Chondrocyte (in vitro differentiated cells): Measurements from ENCODE around the gene SLCO4A1. TPM values are rescaled to one million over a fixed set of nuclear protein-coding genes. Genes with fewer than 3 reads are reported as not detected.

ENCODE experiments used
- DNase-seq: peaks from one replicate; pipeline ENCODE4 v3.0.0; 2021; ENCODE audit warnings: mixed read lengths, low spot score
- H3K27ac Mint-ChIP-seq: one replicate; pipeline ENCODE4 v1.8.0; 2021; ENCODE audit warnings: mild to moderate bottlenecking, moderate library complexity, mixed read lengths; ENCODE audit not compliant: unreplicated experiment
- H3K27me3 Mint-ChIP-seq: 2 replicates; pipeline ENCODE4 v1.8.0; 2021; ENCODE audit warnings: low read depth, mixed read lengths
- H3K36me3 Mint-ChIP-seq: 2 replicates; pipeline ENCODE4 v1.8.0; 2021; ENCODE audit warnings: low read depth, mixed read lengths
- H3K4me1 Mint-ChIP-seq: 2 replicates; pipeline ENCODE4 v1.8.0; 2021; ENCODE audit warnings: low read depth, mild to moderate bottlenecking, mixed read lengths
- H3K4me3 Mint-ChIP-seq: one replicate; pipeline ENCODE4 v1.8.0; 2021; ENCODE audit warnings: mild to moderate bottlenecking, moderate library complexity, mixed read lengths; ENCODE audit not compliant: unreplicated experiment
- H3K9me3 Mint-ChIP-seq: 2 replicates; pipeline ENCODE4 v1.8.0; 2021; ENCODE audit warnings: low read depth, mixed read lengths
- total RNA-seq: library from RNA; stranded (reverse); gene quantifications from 3 replicates; pipeline ENCODE4 v1.2.1, GENCODE V29; 2021
- TF ChIP-seq, protein P1 (sequence below): fragments of 200-600 bp; sonication (generic); IDR thresholded peaks from 2 replicates; pipeline ENCODE4 v1.5.0; 2021; ENCODE audit warnings: antibody characterized with exemption, mild to moderate bottlenecking, moderate library complexity

SLCO4A1 gene
- total RNA-seq, 1 donor from 2014 or later, result not detected

DNA sequence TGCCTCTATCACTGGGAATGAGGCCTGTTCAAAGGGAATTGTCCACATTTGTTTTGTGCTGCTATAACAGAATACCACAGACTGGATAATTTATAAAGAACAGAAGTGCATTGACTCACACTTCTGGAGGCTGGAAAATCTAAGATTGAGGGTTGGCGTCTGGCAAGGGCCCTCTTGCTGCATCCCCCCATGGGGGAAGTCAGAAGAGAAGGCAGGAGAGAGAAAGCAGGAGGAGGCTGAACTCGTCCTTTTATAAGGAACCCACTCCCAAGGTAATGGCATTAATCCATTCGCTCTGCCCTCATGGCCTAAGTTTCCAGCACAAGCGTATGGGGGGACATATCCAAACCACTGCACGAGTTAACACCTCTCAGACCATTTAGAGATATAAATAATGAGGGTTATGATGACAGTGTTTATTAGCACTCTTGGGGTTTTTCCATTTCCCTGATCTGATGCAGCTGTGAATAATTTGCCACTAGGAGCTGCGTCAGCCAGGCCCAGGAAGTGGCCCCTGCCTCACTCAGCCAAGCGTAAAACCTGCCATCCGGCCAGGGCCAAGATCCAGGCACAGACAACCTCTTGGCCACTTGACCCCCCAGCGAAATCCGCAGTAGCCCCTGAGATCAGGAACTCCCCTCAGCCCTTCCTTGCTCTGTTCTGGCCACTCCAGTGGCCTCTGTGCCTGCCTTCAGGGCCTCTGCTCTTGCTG lies 14.2 kb upstream of the SLCO4A1 start:
- no peaks in the 10 kb centered on the region for H3K9me3 Mint-ChIP-seq
- H3K36me3 Mint-ChIP-seq, result no peaks in the 10 kb centered on the region
- TF ChIP-seq, protein P1, sequence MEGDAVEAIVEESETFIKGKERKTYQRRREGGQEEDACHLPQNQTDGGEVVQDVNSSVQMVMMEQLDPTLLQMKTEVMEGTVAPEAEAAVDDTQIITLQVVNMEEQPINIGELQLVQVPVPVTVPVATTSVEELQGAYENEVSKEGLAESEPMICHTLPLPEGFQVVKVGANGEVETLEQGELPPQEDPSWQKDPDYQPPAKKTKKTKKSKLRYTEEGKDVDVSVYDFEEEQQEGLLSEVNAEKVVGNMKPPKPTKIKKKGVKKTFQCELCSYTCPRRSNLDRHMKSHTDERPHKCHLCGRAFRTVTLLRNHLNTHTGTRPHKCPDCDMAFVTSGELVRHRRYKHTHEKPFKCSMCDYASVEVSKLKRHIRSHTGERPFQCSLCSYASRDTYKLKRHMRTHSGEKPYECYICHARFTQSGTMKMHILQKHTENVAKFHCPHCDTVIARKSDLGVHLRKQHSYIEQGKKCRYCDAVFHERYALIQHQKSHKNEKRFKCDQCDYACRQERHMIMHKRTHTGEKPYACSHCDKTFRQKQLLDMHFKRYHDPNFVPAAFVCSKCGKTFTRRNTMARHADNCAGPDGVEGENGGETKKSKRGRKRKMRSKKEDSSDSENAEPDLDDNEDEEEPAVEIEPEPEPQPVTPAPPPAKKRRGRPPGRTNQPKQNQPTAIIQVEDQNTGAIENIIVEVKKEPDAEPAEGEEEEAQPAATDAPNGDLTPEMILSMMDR, result no peak
- no peak for DNase-seq
- H3K27me3 Mint-ChIP-seq, result peaks cover 15% of the 10 kb centered on the region
- no peak overlapping the region for H3K4me3 Mint-ChIP-seq
- H3K4me1 Mint-ChIP-seq, result peaks cover 11% of the 10 kb centered on the region
- H3K27ac Mint-ChIP-seq, result no peak overlapping the region

DNA sequence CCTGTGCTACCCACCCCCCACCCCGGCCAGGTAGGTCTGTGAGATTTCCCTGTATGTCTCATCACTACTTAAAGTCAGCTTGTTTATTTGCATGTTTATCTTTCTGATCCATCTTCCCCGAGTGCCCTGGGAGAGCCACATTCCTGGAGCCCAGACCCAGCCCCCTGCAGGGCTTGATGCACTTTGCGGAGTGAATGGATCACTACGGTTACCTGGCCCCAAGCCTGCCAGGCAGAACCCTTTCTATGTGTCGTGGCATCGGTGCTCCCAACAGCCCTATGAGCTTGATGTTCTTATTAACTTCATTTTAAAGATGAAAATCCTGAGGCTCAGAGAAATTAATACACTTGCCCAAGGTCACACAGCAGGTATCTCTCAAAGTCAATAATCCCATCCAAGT lies 13.6 kb upstream of the SLCO4A1 start:
- H3K27me3 Mint-ChIP-seq, result peaks cover 21% of the 10 kb centered on the region
- no peak overlapping the region for H3K4me3 Mint-ChIP-seq
- H3K9me3 Mint-ChIP-seq, result no peaks in the 10 kb centered on the region
- TF ChIP-seq, protein P1, result no peak
- H3K4me1 Mint-ChIP-seq, result peaks cover 5% of the 10 kb centered on the region
- no peak for DNase-seq
- H3K27ac Mint-ChIP-seq, result no peak overlapping the region
- H3K36me3 Mint-ChIP-seq, result no peaks in the 10 kb centered on the region

DNA sequence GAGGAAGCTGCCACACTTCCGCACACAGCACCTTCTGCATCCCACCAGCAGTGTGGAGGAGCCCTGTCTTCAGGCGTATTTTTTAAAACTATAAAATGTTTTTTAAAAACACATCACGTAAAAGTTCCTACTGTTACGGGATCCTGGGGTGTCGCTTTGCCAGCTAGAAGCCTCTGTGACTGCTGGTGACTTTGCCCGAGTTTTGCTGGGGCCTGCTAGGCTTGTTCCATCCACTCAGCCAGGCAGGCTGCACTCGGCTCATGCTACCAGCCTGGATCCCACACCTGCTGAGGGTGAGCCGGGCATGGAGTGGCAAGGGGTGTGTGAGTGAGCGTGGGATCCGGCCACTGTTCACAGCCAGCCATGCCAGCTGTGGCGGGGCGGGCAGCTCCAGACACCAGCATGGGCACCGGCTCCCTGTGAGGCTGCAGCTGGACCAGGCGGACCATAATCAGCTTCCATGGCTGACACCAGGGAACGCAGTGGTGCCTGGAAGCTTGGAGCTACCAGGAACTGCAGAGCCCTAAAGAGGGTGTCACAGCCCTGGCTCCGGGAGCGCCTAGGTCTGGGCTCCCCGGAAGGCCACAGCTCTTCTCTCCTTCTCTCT lies 12.3 kb upstream of the SLCO4A1 start:
- Mint-ChIP-seq H3K9me3 (no peaks in the 10 kb centered on the region), H3K36me3 (no peaks in the 10 kb centered on the region), H3K27ac (no peak overlapping the region), H3K27me3 (peaks cover 22% of the 10 kb centered on the region), H3K4me1 (no peaks in the 10 kb centered on the region), H3K4me3 (no peak overlapping the region)
- TF ChIP-seq, protein P1, result no peak
- DNase-seq, result no peak

DNA sequence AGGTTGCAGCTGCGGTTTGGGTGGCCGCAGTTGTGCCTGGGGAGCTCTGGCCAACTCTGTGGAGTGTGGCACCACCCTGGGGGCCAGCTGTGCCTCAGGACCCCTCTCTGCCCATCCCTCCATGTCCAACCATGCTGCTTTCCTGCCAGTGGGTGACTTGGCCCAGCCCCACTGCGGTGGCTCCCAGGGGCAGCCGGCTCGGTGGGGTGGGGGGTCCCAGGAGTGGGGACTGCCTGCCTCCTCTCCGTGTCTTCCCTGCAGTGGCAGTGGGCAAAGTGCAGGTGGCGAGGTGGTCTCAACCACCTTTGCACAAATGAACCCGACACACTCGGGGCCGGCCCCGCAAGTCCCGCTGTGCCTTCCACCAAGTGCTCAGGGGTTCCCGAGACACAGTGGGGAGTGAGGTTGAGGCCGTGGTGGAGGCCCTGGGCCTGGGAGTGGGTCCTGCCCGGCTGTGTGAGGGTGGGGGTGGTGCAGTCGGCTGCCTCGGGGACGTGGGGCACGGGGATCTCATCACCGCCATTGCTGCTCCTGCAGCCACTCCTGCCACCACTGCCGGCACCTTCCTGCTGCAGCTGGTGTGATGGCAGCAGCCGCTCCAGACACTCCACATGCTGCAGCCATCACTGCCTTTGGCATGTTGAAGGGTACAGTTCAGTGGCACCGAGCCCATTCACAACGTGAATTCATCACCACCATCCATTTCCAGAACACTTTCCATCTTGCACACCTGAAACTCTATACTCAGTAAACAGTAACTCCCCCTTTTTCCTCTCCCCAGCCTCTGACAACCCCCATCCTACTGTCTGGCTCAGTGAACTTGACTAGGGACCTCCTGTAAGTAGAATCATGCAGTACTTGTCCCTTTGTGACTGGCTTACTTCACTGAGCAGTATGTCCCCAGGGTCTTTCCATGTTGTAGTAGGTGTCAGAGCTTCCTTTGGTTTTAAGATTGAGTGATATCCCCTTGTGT lies 10.7 kb upstream of the SLCO4A1 start:
- no peaks in the 10 kb centered on the region for H3K36me3 Mint-ChIP-seq
- TF ChIP-seq, protein P1, result no peak
- no peaks in the 10 kb centered on the region for H3K4me1 Mint-ChIP-seq
- H3K4me3 Mint-ChIP-seq, result no peak overlapping the region
- H3K27me3 Mint-ChIP-seq, result peaks cover 33% of the 10 kb centered on the region
- DNase-seq, result no peak
- H3K9me3 Mint-ChIP-seq, result no peaks in the 10 kb centered on the region
- no peak overlapping the region for H3K27ac Mint-ChIP-seq

DNA sequence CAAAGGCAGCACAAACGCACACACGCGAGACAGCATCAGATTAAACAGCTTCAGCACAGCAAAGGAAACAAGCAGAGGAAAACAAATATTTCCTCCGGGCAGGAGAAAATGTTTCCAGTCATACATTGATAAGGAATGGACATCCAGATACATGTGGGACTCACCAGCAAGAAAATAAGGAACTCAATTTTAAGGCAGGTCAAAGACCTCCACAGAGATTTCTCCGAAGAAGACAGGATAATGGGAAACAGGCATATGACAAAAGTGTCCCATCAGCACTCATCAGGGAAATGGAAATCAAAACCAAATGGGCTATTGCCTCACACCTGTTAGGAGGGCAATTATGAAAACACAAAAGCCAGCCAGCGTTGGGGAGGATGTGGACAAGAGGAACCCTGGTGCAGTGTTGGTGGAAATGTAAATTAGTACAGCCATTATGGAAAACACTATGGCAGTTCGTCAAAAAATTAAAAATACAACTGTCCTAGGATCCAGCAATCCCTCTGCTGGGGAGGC lies 9.7 kb upstream of the SLCO4A1 start:
- TF ChIP-seq, protein P1, result no peak
- H3K27ac Mint-ChIP-seq, result no peak overlapping the region

More for the DNA sequence above, 9.7 kb upstream of the SLCO4A1 start:
- Mint-ChIP-seq H3K4me3 (no peak overlapping the region), H3K4me1 (no peaks in the 10 kb centered on the region), H3K27me3 (peaks cover 36% of the 10 kb centered on the region), H3K9me3 (no peaks in the 10 kb centered on the region), H3K36me3 (no peaks in the 10 kb centered on the region)
- no peak for DNase-seq
